Gastroesophageal sphincter (tissue), 3 donors: ENCODE results near the gene HOXB2.

Source experiments
- EP300 ChIP-seq: sonication (generic); formaldehyde crosslinking; IDR thresholded peaks from one replicate; pipeline ENCODE4 v1.6.1; 2017; ENCODE audit warnings: antibody characterized with exemption, mild to moderate bottlenecking
- POLR2A ChIP-seq, 2 donors: fragments of 450-650 bp; IDR thresholded peaks; one replicate each; pipeline ENCODE4 v1.6.1; 2017; ENCODE audit warnings: antibody characterized with exemption in 2 of 2, mild to moderate bottlenecking in 2 of 2, moderate library complexity in 1 of 2
- POLR2AphosphoS5 ChIP-seq: sonication (generic); formaldehyde crosslinking; IDR thresholded peaks from one replicate; pipeline ENCODE4 v1.6.1; 2017; ENCODE audit warnings: antibody characterized with exemption
- TF ChIP-seq, protein P1 (sequence below), 4 experiments: fragments of 200-600 bp in 2 of 4; fragments of 450-650 bp in 2 of 4; sonication (generic) in 1 of 4; IDR thresholded peaks; one replicate each; pipeline ENCODE4 v1.5.1; 2017 to 2019; ENCODE audit warnings: antibody characterized with exemption in 4 of 4, mild to moderate bottlenecking in 2 of 4, moderate library complexity in 2 of 4

DNA sequence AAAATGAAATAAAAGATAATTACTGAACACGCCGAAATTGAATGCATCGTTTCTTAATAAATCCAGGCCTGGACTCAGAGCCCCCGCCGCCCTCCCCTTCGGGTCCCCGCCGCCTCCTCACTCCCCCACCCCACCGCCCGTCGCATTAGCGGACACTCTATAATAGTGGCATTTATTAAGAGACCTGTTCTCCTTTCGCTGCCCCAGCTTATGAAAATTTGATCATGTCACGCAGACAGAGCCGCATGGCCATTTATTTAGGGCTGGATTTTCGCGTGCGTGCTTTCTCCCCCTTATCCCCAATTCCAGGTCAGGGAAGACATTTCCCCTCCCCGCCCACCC is 6.3 kb upstream of the HOXB2 start:
- TF ChIP-seq, protein P1, sequence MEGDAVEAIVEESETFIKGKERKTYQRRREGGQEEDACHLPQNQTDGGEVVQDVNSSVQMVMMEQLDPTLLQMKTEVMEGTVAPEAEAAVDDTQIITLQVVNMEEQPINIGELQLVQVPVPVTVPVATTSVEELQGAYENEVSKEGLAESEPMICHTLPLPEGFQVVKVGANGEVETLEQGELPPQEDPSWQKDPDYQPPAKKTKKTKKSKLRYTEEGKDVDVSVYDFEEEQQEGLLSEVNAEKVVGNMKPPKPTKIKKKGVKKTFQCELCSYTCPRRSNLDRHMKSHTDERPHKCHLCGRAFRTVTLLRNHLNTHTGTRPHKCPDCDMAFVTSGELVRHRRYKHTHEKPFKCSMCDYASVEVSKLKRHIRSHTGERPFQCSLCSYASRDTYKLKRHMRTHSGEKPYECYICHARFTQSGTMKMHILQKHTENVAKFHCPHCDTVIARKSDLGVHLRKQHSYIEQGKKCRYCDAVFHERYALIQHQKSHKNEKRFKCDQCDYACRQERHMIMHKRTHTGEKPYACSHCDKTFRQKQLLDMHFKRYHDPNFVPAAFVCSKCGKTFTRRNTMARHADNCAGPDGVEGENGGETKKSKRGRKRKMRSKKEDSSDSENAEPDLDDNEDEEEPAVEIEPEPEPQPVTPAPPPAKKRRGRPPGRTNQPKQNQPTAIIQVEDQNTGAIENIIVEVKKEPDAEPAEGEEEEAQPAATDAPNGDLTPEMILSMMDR (IDR thresholded peaks at IDR 0.05): no peak
- TF ChIP-seq EP300: no peak
- TF ChIP-seq POLR2AphosphoS5: no peak
- TF ChIP-seq POLR2A (IDR thresholded peaks at IDR 0.05): no peak
